Smooth muscle cell (in vitro differentiated cells): Measurements from ENCODE around the gene P2RX7. TPM values are rescaled to one million over a fixed set of nuclear protein-coding genes. Genes with fewer than 3 reads are reported as not detected.

Experiments used
- DNase-seq: peaks from one replicate; lab custom pipeline; 2025; ENCODE audit not compliant: unreplicated experiment; lab: John Stamatoyannopoulos, UW
- H2AFZ ChIP-seq: fragments of 200-600 bp; sonication (generic); 2 replicates; pipeline ENCODE4 v1.6.0; 2016; ENCODE audit warnings: antibody characterized with exemption, low read depth, mild to moderate bottlenecking
- H3F3A ChIP-seq: fragments of 200-600 bp; sonication (generic); 2 replicates; pipeline ENCODE4 v1.6.0; 2017; ENCODE audit warnings: antibody characterized with exemption, low read depth
- H3K27ac ChIP-seq: fragments of 200-600 bp; sonication (generic); 2 replicates; pipeline ENCODE4 v1.5.1; 2016; ENCODE audit warnings: low read depth, mild to moderate bottlenecking
- H3K27me3 ChIP-seq: fragments of 200-600 bp; sonication (generic); 2 replicates; pipeline ENCODE4 v1.6.1; 2016; ENCODE audit warnings: low read depth, mild to moderate bottlenecking
- H3K36me3 ChIP-seq: fragments of 200-600 bp; sonication (generic); 2 replicates; pipeline ENCODE4 v1.5.1; 2016; ENCODE audit warnings: low read depth
- H3K4me1 ChIP-seq: fragments of 200-600 bp; sonication (generic); 2 replicates; pipeline ENCODE4 v1.5.1; 2016; ENCODE audit warnings: low read depth
- H3K4me2 ChIP-seq: fragments of 200-600 bp; sonication (generic); 2 replicates; pipeline ENCODE4 v1.6.0; 2016; ENCODE audit warnings: mild to moderate bottlenecking
- H3K4me3 ChIP-seq: fragments of 200-600 bp; sonication (generic); 2 replicates; pipeline ENCODE4 v1.5.1; 2016; ENCODE audit warnings: mild to moderate bottlenecking
- H3K79me2 ChIP-seq: fragments of 200-600 bp; sonication (generic); 2 replicates; pipeline ENCODE4 v1.6.0; 2016; ENCODE audit warnings: low read depth, mild to moderate bottlenecking
- H3K9ac ChIP-seq: fragments of 200-600 bp; sonication (generic); 2 replicates; pipeline ENCODE4 v1.6.0; 2016; ENCODE audit warnings: low read depth
- H3K9me3 ChIP-seq: fragments of 200-600 bp; sonication (generic); replicated peaks from 2 replicates; pipeline ENCODE4 v1.5.1; 2016; ENCODE audit warnings: low read depth
- H4K20me1 ChIP-seq: fragments of 200-600 bp; sonication (generic); 2 replicates; pipeline ENCODE4 v1.6.0; 2016; ENCODE audit warnings: low read depth
- WGBS: methylation state at CpG from one replicate; pipeline ENCODE4 v1.1.7; 2016; ENCODE audit warnings: low lambda C conversion rate; 5-methylcytosine and 5-hydroxymethylcytosine counted together
- polyA plus RNA-seq: library from polyadenylated mRNA; unstranded; fragments of >200 nt; fragmentation: Nextera tagmentation; extraction: Ambion mirVana; gene quantifications from 2 replicates; pipeline ENCODE4 v1.2.1, GENCODE V29; 2016
- total RNA-seq: library from RNA; depleted of rRNA; stranded (reverse); fragments of >200 nt; gene quantifications from 2 replicates; pipeline ENCODE4 v1.2.3, GENCODE V29; 2014
- TF ChIP-seq, protein P1 (sequence below): fragments of 200-600 bp; sonication (generic); IDR thresholded peaks from 2 replicates; pipeline ENCODE4 v1.5.1; 2017; ENCODE audit warnings: borderline replicate concordance, mild to moderate bottlenecking, antibody characterized with exemption; ENCODE audit not compliant: insufficient read depth, poor library complexity, severe bottlenecking

Gene P2RX7
- total and polyA plus RNA-seq, 2 experiments from 2014 or later, result 1.1 to 1.6 TPM

DNA sequence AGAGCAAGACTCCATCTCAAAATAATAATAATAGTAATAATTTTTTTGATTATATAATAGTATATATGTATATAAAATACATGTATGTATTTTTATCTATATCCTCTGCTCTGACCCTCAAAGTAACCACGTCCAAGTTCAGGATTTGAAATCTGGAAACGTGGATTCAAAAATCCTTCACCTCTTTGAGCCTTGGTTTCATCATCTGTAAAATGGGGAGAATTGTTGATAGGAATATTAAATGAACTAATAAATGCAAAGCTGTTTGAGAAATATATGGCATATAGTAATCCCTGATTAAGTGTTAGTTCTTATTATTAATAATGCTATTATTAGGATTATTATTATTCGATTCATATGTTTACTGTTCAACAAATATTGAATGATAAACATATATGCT lies 2.6 kb downstream of the P2RX7 start:
- WGBS, result 95% methylated on average over 3 of the region's 3 CpGs
- Histone ChIP-seq H3K4me2 (no peak overlapping the region), H3K79me2 (no peaks in the 10 kb centered on the region), H3K27me3 (no peaks in the 10 kb centered on the region), H2AFZ (no peak overlapping the region), H3K27ac (no peak overlapping the region), H3F3A (no peaks in the 10 kb centered on the region), H3K9me3 (no peaks in the 10 kb centered on the region), H3K36me3 (no peaks in the 10 kb centered on the region), H3K4me3 (no peak overlapping the region), H3K9ac (no peak overlapping the region), H4K20me1 (no peaks in the 10 kb centered on the region), H3K4me1 (no peaks in the 10 kb centered on the region)
- no peak for DNase-seq
- TF ChIP-seq, protein P1, sequence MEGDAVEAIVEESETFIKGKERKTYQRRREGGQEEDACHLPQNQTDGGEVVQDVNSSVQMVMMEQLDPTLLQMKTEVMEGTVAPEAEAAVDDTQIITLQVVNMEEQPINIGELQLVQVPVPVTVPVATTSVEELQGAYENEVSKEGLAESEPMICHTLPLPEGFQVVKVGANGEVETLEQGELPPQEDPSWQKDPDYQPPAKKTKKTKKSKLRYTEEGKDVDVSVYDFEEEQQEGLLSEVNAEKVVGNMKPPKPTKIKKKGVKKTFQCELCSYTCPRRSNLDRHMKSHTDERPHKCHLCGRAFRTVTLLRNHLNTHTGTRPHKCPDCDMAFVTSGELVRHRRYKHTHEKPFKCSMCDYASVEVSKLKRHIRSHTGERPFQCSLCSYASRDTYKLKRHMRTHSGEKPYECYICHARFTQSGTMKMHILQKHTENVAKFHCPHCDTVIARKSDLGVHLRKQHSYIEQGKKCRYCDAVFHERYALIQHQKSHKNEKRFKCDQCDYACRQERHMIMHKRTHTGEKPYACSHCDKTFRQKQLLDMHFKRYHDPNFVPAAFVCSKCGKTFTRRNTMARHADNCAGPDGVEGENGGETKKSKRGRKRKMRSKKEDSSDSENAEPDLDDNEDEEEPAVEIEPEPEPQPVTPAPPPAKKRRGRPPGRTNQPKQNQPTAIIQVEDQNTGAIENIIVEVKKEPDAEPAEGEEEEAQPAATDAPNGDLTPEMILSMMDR, result no peak

DNA sequence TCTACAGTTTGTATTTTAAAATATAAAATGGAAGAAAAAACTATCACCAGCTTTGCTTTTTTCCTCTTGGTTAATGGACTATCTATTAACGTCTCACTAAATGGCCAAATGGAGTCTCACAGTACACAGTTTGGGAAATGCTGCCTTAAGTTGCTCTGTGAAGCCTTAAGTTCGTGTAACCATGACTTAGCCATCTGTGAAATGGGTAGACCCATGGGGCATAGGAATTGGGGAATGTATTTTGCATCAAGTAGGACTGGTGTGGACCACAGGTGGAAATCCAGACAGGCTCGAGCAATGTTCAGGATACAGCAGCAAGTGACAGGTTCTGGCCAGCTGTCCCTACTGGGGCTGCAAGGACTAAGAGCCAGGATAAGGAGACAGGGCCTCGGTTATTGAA lies 4.8 kb downstream of the P2RX7 start:
- no peaks in the 10 kb centered on the region for H3K36me3 ChIP-seq
- H3K79me2 ChIP-seq, result no peaks in the 10 kb centered on the region
- H2AFZ ChIP-seq, result no peak overlapping the region
- H3K4me1 ChIP-seq, result no peaks in the 10 kb centered on the region
- no peak for DNase-seq
- 93% methylated on average over 4 of the region's 4 CpGs for WGBS
- no peak overlapping the region for H3K4me2 ChIP-seq
- no peak overlapping the region for H3K9ac ChIP-seq
- H3F3A ChIP-seq, result no peaks in the 10 kb centered on the region
- H3K4me3 ChIP-seq, result no peak overlapping the region
- no peaks in the 10 kb centered on the region for H3K27me3 ChIP-seq
- no peaks in the 10 kb centered on the region for H4K20me1 ChIP-seq
- no peaks in the 10 kb centered on the region for H3K9me3 ChIP-seq
- H3K27ac ChIP-seq, result no peak overlapping the region
- TF ChIP-seq, protein P1, result no peak

DNA sequence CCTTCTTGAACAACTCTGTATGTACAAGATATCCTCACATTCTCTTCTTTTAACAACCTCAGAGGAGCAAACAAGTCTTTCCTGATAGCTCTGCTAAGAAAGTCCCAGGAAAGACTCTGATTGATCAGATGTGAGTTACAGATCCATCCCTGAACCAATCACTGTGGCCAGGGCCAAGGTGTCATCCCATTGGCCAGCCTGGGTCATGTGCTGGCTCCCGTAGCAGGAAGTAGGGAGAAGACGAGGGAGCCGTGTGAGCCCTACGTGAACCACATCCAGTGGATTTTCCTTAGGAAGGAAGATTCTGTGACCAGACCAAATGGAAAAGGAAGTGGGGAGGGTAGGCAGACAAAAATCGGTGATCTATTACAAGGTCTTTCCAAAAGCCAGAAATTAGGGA lies 5.6 kb downstream of the P2RX7 start:
- 83% methylated on average over 5 of the region's 5 CpGs for WGBS
- H3K4me3 ChIP-seq, result no peak overlapping the region
- H3K27ac ChIP-seq, result no peak overlapping the region
- H3K9ac ChIP-seq, result no peak overlapping the region
- no peak for DNase-seq
- H3K36me3 ChIP-seq, result no peaks in the 10 kb centered on the region
- H3K27me3 ChIP-seq, result no peaks in the 10 kb centered on the region
- H3K4me2 ChIP-seq, result no peak overlapping the region
- H3K4me1 ChIP-seq, result no peaks in the 10 kb centered on the region
- TF ChIP-seq, protein P1, result no peak
- H3K79me2 ChIP-seq, result no peaks in the 10 kb centered on the region
- H4K20me1 ChIP-seq, result no peaks in the 10 kb centered on the region
- H2AFZ ChIP-seq, result no peak overlapping the region
- H3K9me3 ChIP-seq, result no peaks in the 10 kb centered on the region
- no peaks in the 10 kb centered on the region for H3F3A ChIP-seq

DNA sequence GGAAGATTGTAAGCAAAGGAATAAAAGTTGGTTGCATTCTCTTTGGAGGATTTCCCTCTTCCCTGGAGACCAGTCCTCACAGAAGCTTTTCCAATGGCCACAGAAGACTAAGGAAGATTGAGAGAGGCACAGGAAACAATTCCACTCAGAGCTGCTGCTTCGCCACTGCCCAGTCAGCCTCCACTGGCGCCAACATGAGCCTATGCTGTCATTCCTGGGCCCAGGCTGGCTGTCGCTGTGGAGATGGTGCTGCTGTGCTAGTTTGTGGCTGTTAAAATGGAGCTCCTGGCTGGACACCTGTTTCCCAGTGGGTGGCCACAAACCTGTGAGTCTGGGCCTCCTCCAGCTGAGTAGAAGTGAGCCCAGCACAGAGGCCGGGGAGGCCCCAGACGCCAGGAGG lies 6.6 kb downstream of the P2RX7 start:
- Histone ChIP-seq H3K36me3 (no peaks in the 10 kb centered on the region), H3K79me2 (no peaks in the 10 kb centered on the region), H3K9me3 (no peaks in the 10 kb centered on the region), H3K27ac (no peak overlapping the region), H3K4me1 (no peaks in the 10 kb centered on the region), H3F3A (no peaks in the 10 kb centered on the region), H3K4me2 (no peak overlapping the region), H2AFZ (no peak overlapping the region), H4K20me1 (no peaks in the 10 kb centered on the region), H3K4me3 (no peak overlapping the region), H3K27me3 (no peaks in the 10 kb centered on the region), H3K9ac (no peak overlapping the region)
- 96% methylated on average over 5 of the region's 5 CpGs for WGBS
- TF ChIP-seq, protein P1, result no peak
- no peak for DNase-seq
